ENCODE data around the gene MED12L. TPM values are rescaled to one million over a fixed set of nuclear protein-coding genes. Genes with fewer than 3 reads are reported as not detected.

MED12L gene
- total RNA-seq, 1 donor from 2014 or later = 0.43 TPM

DNA sequence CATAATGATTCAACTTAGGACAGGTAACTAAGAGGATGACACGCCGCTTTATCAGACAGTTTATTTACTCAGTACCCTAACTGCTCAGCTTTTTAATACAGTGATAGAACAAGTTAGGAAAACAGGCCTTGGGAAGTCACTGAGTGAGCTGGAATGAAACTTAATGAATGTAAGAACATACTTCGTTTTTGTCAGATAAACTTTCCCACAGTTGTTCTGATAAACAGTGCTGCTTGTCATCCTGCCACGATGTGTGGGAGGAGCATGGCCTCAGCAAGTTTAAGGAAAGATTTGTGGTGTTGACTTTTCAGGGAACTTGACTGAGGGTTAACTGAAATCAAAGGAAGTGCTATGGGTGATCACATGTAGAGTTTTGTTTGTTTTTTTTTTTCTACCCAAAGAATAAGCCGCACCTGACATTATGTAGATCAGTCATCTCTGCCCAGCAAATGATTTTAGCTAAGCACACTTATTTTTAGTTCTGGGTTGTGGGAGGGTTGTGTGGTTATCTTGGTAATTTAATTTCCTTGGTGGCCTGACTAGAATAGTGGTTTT lies 198.5 kb downstream of the MED12L start:
- no peak for DNase-seq (ENCODE audit: low spot score in 2 of 2)
- intact Hi-C loops (cut with DNase I) = loop anchor here (1.0 to 2.0 kb wide), 2 partner anchors 57 to 495 kb away; no protein-coding TSS in a partner anchor
- H3K27ac ChIP-seq = peak overlapping the region in 1 of 2 donors; percentile 15

DNA sequence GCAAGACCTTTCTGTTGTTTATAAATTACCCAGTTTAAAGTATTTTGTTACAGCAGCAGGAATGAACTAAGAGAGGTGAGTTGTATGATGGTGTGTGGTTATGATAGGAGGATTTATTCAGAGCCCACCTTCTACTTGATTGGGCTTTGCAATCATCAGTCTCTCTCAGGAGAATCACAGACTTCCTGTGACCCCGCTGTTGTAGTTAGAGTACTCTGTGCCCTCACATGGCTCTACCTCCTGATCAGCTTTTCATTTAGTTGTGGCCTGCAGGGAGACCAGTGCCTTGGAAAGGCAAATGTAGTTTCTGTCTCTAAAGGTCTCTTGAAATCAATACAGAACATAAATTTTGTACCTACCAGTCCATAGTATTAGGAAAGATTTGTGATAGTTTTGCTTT lies 200.5 kb downstream of the MED12L start:
- no peak for TF ChIP-seq CTCF (IDR thresholded peaks at IDR 0.05)
- intact Hi-C loops (cut with DNase I) = no loop called here
- Histone ChIP-seq H3K9me3 (no peaks in the 10 kb centered on the region), H3K27ac (no peak overlapping the region), H3K4me3 (no peak overlapping the region), H3K27me3 (no peaks in the 10 kb centered on the region), H3K36me3 (no peaks in the 10 kb centered on the region), H3K4me1 (peaks cover 0 to 2% of the 10 kb centered on the region in 2 donors)
- DNase-seq (ENCODE audit: low spot score in 2 of 2) = no peak

More for the DNA sequence above, 198.5 kb downstream of the MED12L start:
- no peak overlapping the region for H3K4me3 ChIP-seq
- H3K9me3 ChIP-seq = no peaks in the 10 kb centered on the region
- no peaks in the 10 kb centered on the region for H3K27me3 ChIP-seq
- TF ChIP-seq CTCF (IDR thresholded peaks at IDR 0.05) = no peak
- H3K4me1 ChIP-seq = peaks cover 0 to 2% of the 10 kb centered on the region in 2 donors
- no peaks in the 10 kb centered on the region for H3K36me3 ChIP-seq

GRCh38 chr3:151289445-151289844 lies 204.0 kb downstream of the MED12L start:
- no peak for TF ChIP-seq CTCF (IDR thresholded peaks at IDR 0.05)
- Histone ChIP-seq H3K36me3 (no peaks in the 10 kb centered on the region), H3K9me3 (no peaks in the 10 kb centered on the region), H3K4me1 (no peaks in the 10 kb centered on the region), H3K4me3 (no peak overlapping the region), H3K27ac (no peak overlapping the region), H3K27me3 (no peaks in the 10 kb centered on the region)
- no peak for DNase-seq (ENCODE audit: low spot score in 2 of 2)
- intact Hi-C loops (cut with DNase I) = no loop called here

GRCh38 chr3:151290673-151291072 lies 205.2 kb downstream of the MED12L start:
- H3K4me1 ChIP-seq = no peaks in the 10 kb centered on the region
- H3K27me3 ChIP-seq = no peaks in the 10 kb centered on the region
- no peak overlapping the region for H3K27ac ChIP-seq
- no peak for DNase-seq (ENCODE audit: low spot score in 2 of 2)
- no peaks in the 10 kb centered on the region for H3K9me3 ChIP-seq
- no peak overlapping the region for H3K4me3 ChIP-seq
- intact Hi-C loops (cut with DNase I) = loop anchor here (5.0 kb wide), 1 partner anchor 547 kb away; no protein-coding TSS in a partner anchor
- TF ChIP-seq CTCF (IDR thresholded peaks at IDR 0.05) = peak; percentile 16 to 50 (median 28)
- no peaks in the 10 kb centered on the region for H3K36me3 ChIP-seq

- Histone ChIP-seq H3K4me1 (no peaks in the 10 kb centered on the region), H3K9me3 (no peaks in the 10 kb centered on the region), H3K36me3 (no peaks in the 10 kb centered on the region), H3K27me3 (no peaks in the 10 kb centered on the region), H3K27ac (no peak overlapping the region), H3K4me3 (no peak overlapping the region)
- no peak for DNase-seq (ENCODE audit: low spot score in 2 of 2)
- intact Hi-C loops (cut with DNase I) = loop anchor here (5.0 kb wide), 1 partner anchor 544 kb away; no protein-coding TSS in a partner anchor
- TF ChIP-seq CTCF (IDR thresholded peaks at IDR 0.05) = no peak
These were observed 207.7 kb downstream of the MED12L start for GRCh38 chr3:151293127-151293526.
